Cardiac fibroblast (primary cell): ENCODE results near the gene CYP1B1.

Experiments
- DNase-seq, 2 donors: peaks; one replicate each; pipeline versions ENCODE4 v3.0.0 to v3.0.0-alpha.2; 2010; ENCODE audit warnings: low read depth in 2 of 2
- H3K4me3 ChIP-seq, 2 donors: replicated peaks in 1 of 2; 1 replicate in 1 of 2; 2 replicates in 1 of 2; pipeline ENCODE4 v1.5.1; 2011; ENCODE audit warnings: low read depth in 2 of 2, low read length in 2 of 2, mild to moderate bottlenecking in 2 of 2, moderate library complexity in 1 of 2
- CTCF ChIP-seq: IDR thresholded peaks from one replicate; pipeline ENCODE4 v1.5.1; 2011; ENCODE audit warnings: low read depth, mild to moderate bottlenecking, low read length, inconsistent platforms

The CYP1B1 gene

DNA sequence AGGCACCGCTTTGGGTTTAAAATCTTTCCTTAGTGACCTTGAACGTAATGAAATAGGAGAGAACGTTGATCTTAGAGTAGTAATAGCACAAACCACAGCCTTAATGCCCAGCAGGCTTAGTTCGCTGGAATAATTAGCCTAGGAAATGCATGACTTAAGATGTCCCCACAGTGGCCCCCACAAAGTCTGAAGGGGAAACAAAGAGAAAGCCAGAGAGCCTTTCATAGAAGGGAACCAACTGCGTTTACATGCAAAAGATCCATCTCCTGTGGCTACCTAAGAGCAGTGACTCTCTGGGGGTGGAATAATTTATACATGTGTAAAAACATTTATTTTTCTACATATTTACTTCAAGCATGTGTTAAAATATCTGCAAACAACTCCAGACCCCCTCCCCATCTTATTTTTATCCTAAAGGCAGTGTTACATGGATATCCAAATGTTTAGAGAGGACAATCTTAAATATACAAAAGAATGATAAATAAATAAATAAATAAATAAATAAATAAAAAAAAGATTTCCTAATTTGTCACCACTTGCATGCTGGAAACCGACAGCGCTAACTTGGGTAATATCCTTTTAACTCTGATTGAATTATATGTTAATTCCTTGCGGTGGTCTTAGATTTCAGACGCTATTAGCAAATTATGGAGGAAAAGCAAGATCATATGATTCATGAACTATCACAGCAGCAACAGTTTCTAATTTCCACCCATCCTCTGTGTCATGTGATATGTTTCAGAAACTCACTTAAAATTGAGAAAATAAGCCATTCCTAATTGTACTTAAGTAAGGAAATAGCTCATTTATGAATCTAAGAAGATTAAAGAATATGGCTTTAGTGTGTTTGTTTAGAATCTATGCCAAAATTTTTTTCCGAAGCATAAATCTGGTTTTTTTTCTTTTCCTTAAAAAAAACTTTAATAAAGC, 23.4 kb upstream of the CYP1B1 start:
- H3K4me3 ChIP-seq: no peak overlapping the region
- TF ChIP-seq CTCF: no peak
- no peak for DNase-seq

DNA sequence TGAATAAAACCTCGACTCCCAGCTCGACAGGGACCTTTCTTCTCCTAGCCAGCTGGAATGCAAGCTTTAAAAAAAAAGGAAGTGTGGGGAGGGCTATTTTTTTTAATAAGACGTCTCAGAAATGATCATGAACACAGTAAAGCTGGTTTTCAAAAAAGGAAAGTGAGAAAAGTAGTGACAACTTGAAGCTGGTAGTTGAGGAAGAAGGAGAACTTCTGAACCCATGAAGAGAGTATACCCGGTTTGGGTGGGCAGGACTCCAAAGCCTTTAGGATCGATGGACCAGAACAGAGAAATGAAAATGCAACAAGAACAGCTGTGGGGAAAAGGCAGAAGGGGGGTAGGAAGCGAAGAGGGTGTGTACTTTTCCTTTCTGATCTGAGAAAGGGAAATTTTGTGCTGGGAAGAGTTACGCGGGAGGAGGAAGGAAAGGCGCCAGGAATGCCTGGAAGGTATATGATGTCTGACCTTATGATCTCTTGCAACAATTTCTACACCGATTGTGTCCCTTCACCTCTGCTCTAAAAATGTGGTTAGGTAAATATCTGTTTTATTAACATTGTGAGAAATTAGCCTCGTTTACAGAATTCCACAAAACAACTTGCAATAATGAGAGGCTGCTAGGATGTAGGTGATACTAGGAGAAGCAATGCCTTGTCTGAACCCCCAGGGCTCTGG, 22.6 kb upstream of the CYP1B1 start:
- TF ChIP-seq CTCF: no peak
- DNase-seq: peak in 1 of 2 donors; percentile 33
- H3K4me3 ChIP-seq: peak overlapping the region in 1 of 2 donors; percentile 22

GRCh38 chr2:38097988-38098385, 22.0 kb upstream of the CYP1B1 start:
- TF ChIP-seq CTCF: no peak
- H3K4me3 ChIP-seq: peak overlapping the region in 1 of 2 donors; percentile 22
- DNase-seq: peak; percentile 47 to 51

GRCh38 chr2:38097258-38097987, 21.5 kb upstream of the CYP1B1 start:
- no peak for DNase-seq
- no peak for TF ChIP-seq CTCF
- no peak overlapping the region for H3K4me3 ChIP-seq

GRCh38 chr2:38095996-38096861, 20.3 kb upstream of the CYP1B1 start:
- no peak for TF ChIP-seq CTCF

More at GRCh38 chr2:38095996-38096861, 20.3 kb upstream of the CYP1B1 start:
- peak in 1 of 2 donors; percentile 57 for DNase-seq
- H3K4me3 ChIP-seq: no peak overlapping the region
